Right lobe of liver (tissue), 6 donors: ENCODE results near the gene SLC11A1. TPM values are rescaled to one million over a fixed set of nuclear protein-coding genes. Genes with fewer than 3 reads are reported as not detected.

Experiments used
- ATAC-seq, 4 donors: fragments of 200-7000 bp; cut with Tn5 transposase; one replicate each; pipeline ENCODE4 v1.9.1; 2020; ENCODE audit warnings: mild to moderate bottlenecking in 4 of 4, moderate library complexity in 4 of 4
- DNase-seq, 3 donors: peaks; one replicate each; pipeline ENCODE4 v3.0.0-alpha.2; 2020
- H3K27ac ChIP-seq, 3 donors: fragments of 200-600 bp; one replicate each; pipeline ENCODE4 v1.8.0; 2022
- H3K27me3 ChIP-seq, 2 donors: fragments of 200-600 bp; one replicate each; pipeline ENCODE4 v1.8.0; 2022
- H3K36me3 ChIP-seq, 4 donors: fragments of 200-600 bp; sonication (generic) in 1 of 4; one replicate each; pipeline versions ENCODE4 v1.5.1 to v1.8.0; 2017 to 2022; ENCODE audit warnings: control low read depth in 1 of 4
- H3K4me1 ChIP-seq, 4 donors: fragments of 200-600 bp; sonication (generic) in 1 of 4; one replicate each; pipeline versions ENCODE4 v1.5.1 to v1.8.0; 2017 to 2022; ENCODE audit warnings: control low read depth in 1 of 4
- H3K4me3 ChIP-seq, 3 donors: fragments of 200-600 bp; one replicate each; pipeline ENCODE4 v1.8.0; 2022
- H3K9me3 ChIP-seq, 4 donors: fragments of 200-600 bp; sonication (generic) in 1 of 4; one replicate each; pipeline versions ENCODE4 v1.5.1 to v1.8.0; 2017 to 2022; ENCODE audit warnings: control low read depth in 1 of 4
- POLR2A ChIP-seq: fragments of 450-650 bp; IDR thresholded peaks from one replicate; pipeline ENCODE4 v1.6.1; 2017; ENCODE audit warnings: antibody characterized with exemption, mild to moderate bottlenecking
- WGBS: methylation state at CpG from one replicate; pipeline ENCODE4 v1.1.6; 2018; ENCODE audit warnings: low coverage, low lambda C conversion rate; ENCODE audit not compliant: insufficient coverage; ENCODE audit errors: missing lambda C conversion rate; 5-methylcytosine and 5-hydroxymethylcytosine counted together
- intact Hi-C, 2 donors: fragments of 100-400 bp; cut with DNase I; formaldehyde crosslinking; loops; one replicate each; pipeline versions ENCODE4 v1.11.2 to v1.14.1; 2022
- total RNA-seq, 6 experiments: library from RNA; depleted of rRNA in 2 of 6; stranded (reverse); fragments of >200 nt in 2 of 6; fragmentation: NEBNext Ultra II Directional in 3 of 6; extraction: Animal tissue kit (Norgen Biotek cat#: 25700) in 3 of 6; gene quantifications; one replicate each; pipeline versions ENCODE4 v1.1.0 to v1.2.4, GENCODE V29; 2016 to 2023
- TF ChIP-seq, protein P1 (sequence below), 4 donors: fragments of 200-600 bp in 3 of 4; fragments of 450-650 bp in 1 of 4; IDR thresholded peaks; one replicate each; pipeline versions ENCODE4 v1.5.1 to v1.8.0; 2016 to 2022; ENCODE audit warnings: antibody characterized with exemption in 4 of 4, mild to moderate bottlenecking in 2 of 4
- donor health status: DM: no; HTN: yes; CAD: no.
- donor health status: DM: no; HTN: no; CAD: no.
- donor health status: DM: no; HTN: no; CAD: no.
- donor health status: DM: no; HTN: yes; CAD: no.
- donor health status: DM: no; HTN: yes; CAD: no.

SLC11A1 gene
- total RNA-seq, 6 experiments from 2014 or later: 4.2 to 13.2 (median 11.0) TPM

- no peaks in the 10 kb centered on the region for H3K9me3 ChIP-seq
- peak; percentile 95 to 96 (median 96) for DNase-seq
- no peaks in the 10 kb centered on the region for H3K27me3 ChIP-seq
- peak; percentile 98 for TF ChIP-seq POLR2A
- TF ChIP-seq, protein P1, sequence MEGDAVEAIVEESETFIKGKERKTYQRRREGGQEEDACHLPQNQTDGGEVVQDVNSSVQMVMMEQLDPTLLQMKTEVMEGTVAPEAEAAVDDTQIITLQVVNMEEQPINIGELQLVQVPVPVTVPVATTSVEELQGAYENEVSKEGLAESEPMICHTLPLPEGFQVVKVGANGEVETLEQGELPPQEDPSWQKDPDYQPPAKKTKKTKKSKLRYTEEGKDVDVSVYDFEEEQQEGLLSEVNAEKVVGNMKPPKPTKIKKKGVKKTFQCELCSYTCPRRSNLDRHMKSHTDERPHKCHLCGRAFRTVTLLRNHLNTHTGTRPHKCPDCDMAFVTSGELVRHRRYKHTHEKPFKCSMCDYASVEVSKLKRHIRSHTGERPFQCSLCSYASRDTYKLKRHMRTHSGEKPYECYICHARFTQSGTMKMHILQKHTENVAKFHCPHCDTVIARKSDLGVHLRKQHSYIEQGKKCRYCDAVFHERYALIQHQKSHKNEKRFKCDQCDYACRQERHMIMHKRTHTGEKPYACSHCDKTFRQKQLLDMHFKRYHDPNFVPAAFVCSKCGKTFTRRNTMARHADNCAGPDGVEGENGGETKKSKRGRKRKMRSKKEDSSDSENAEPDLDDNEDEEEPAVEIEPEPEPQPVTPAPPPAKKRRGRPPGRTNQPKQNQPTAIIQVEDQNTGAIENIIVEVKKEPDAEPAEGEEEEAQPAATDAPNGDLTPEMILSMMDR (IDR thresholded peaks at IDR 0.05): peak in 2 of 4 donors; percentile 9 to 27
- peaks cover 0 to 10% (median 0%) of the 10 kb centered on the region in 4 donors for H3K4me1 ChIP-seq
- peak overlapping the region; percentile 64 to 75 (median 67) for H3K4me3 ChIP-seq
- peak overlapping the region; percentile 89 to 97 (median 94) for H3K27ac ChIP-seq
- peak; percentile 92 to 96 (median 94) for ATAC-seq
- no peaks in the 10 kb centered on the region for H3K36me3 ChIP-seq
- WGBS: 4% methylated on average over 9 of the region's 60 CpGs
- intact Hi-C loops: no loop called here
Measured at GRCh38 chr2:218367415-218368149, 14.5 kb upstream of the SLC11A1 start.

- peak in 1 of 3 donors; percentile 58 for DNase-seq
- Histone ChIP-seq H3K4me1 (peaks cover 0 to 10% (median 0%) of the 10 kb centered on the region in 4 donors), H3K27me3 (no peaks in the 10 kb centered on the region), H3K27ac (peak overlapping the region; percentile 89 to 97 (median 94)), H3K4me3 (peak overlapping the region; percentile 64 to 75 (median 67)), H3K36me3 (no peaks in the 10 kb centered on the region), H3K9me3 (no peaks in the 10 kb centered on the region)
- WGBS: 46% methylated on average over 14 of the region's 21 CpGs
- intact Hi-C loops: no loop called here
- TF ChIP-seq, protein P1 (IDR thresholded peaks at IDR 0.05): no peak
- TF ChIP-seq POLR2A: no peak
- no peak for ATAC-seq
Measured at GRCh38 chr2:218368150-218368528, 13.9 kb upstream of the SLC11A1 start.

GRCh38 chr2:218368621-218369153, 13.4 kb upstream of the SLC11A1 start:
- no peaks in the 10 kb centered on the region for H3K36me3 ChIP-seq
- H3K9me3 ChIP-seq: no peaks in the 10 kb centered on the region
- peak overlapping the region in 2 of 3 donors; percentile 67 to 75 for H3K4me3 ChIP-seq
- ATAC-seq (peak in 3 of 4 donors; percentile 4 to 6 (median 4)), DNase-seq (peak in 2 of 3 donors; percentile 52 to 55)
- intact Hi-C loops: no loop called here
- H3K4me1 ChIP-seq: peaks cover 0 to 10% (median 0%) of the 10 kb centered on the region in 4 donors
- peak overlapping the region; percentile 89 to 97 (median 94) for H3K27ac ChIP-seq
- H3K27me3 ChIP-seq: no peaks in the 10 kb centered on the region
- no peak for TF ChIP-seq POLR2A
- TF ChIP-seq, protein P1 (IDR thresholded peaks at IDR 0.05): no peak
- WGBS: 46% methylated on average over 19 of the region's 27 CpGs

GRCh38 chr2:218369330-218369729, 12.7 kb upstream of the SLC11A1 start:
- Histone ChIP-seq H3K36me3 (no peaks in the 10 kb centered on the region), H3K27ac (peak overlapping the region in 2 of 3 donors; percentile 94 to 97), H3K27me3 (no peaks in the 10 kb centered on the region), H3K4me1 (peaks cover 0 to 10% (median 0%) of the 10 kb centered on the region in 4 donors), H3K4me3 (no peak overlapping the region), H3K9me3 (no peaks in the 10 kb centered on the region)
- DNase-seq (peak in 1 of 3 donors; percentile 39), ATAC-seq (no peak)
- intact Hi-C loops: no loop called here
- 39% methylated on average over 2 of the region's 2 CpGs for WGBS
- no peak for TF ChIP-seq POLR2A
- TF ChIP-seq, protein P1 (IDR thresholded peaks at IDR 0.05): no peak
